Measurements from ENCODE around the gene PRKAG2. TPM values are rescaled to one million over a fixed set of nuclear protein-coding genes. Genes with fewer than 3 reads are reported as not detected.

The PRKAG2 gene
- total and polyA plus RNA-seq, 2 experiments from 2014 or later: 9.1 to 14.9 TPM

GRCh38 chr7:151859111-151859947 lies 17.6 kb downstream of the PRKAG2 start:
- Histone ChIP-seq H3F3A (replicated peaks; ENCODE audit: low read depth) (no peaks in the 10 kb centered on the region), H3K27me3 (ENCODE audit: insufficient read depth) (no peaks in the 10 kb centered on the region), H4K20me1 (replicated peaks; ENCODE audit: insufficient read depth) (no peaks in the 10 kb centered on the region), H3K79me2 (replicated peaks; ENCODE audit: insufficient read depth) (no peaks in the 10 kb centered on the region), H3K4me2 (no peak overlapping the region), H3K27ac (ENCODE audit: low read depth) (no peak overlapping the region), H3K36me3 (ENCODE audit: insufficient read depth) (no peaks in the 10 kb centered on the region), H3K9me2 (ENCODE audit: insufficient read depth) (no peaks in the 10 kb centered on the region), H3K4me1 (ENCODE audit: insufficient read depth) (no peaks in the 10 kb centered on the region), H2AFZ (no peak overlapping the region), H3K4me3 (no peak overlapping the region)
- H3K9me3 Mint-ChIP-seq: no peaks in the 10 kb centered on the region; the same call in 2 of the 3 replicates
- ATAC-seq: no peak
- no peak overlapping the region for H3K4me3 Mint-ChIP-seq
- H3K36me3 Mint-ChIP-seq (ENCODE audit: low read depth): no peaks in the 10 kb centered on the region
- no peak for DNase-seq (ENCODE audit: low spot score)
- peaks cover 3% of the 10 kb centered on the region; the same call in 1 of the 3 replicates for H3K4me1 Mint-ChIP-seq
- H3K27ac Mint-ChIP-seq: no peak overlapping the region
- H3K27me3 Mint-ChIP-seq (ENCODE audit: insufficient read depth, low read depth, poor library complexity): peaks cover 10% of the 10 kb centered on the region
- TF ChIP-seq POLR2AphosphoS5 (IDR thresholded peaks at IDR 0.05; ENCODE audit: low read depth): no peak
- TF ChIP-seq STAT1 (IDR thresholded peaks at IDR 0.05; ENCODE audit: unreplicated experiment): no peak
- no peak for TF ChIP-seq JUNB (IDR thresholded peaks at IDR 0.05; ENCODE audit: unreplicated experiment)
- TF ChIP-seq REST (IDR thresholded peaks at IDR 0.05; ENCODE audit: unreplicated experiment): no peak
- TF ChIP-seq ZNF462 (CRISPR knock-in tag; IDR thresholded peaks at IDR 0.05): no peak
- no peak for TF ChIP-seq EZH2 (IDR thresholded peaks at IDR 0.05; ENCODE audit: low read depth, unreplicated experiment)
